Measurements from ENCODE around the gene AP1M1.
"Not testable (repeated sequence)": the region's sequence is repeated elsewhere in the genome, so short reads cannot be mapped to it uniquely, and the experiment has no call there.

Gene AP1M1

DNA sequence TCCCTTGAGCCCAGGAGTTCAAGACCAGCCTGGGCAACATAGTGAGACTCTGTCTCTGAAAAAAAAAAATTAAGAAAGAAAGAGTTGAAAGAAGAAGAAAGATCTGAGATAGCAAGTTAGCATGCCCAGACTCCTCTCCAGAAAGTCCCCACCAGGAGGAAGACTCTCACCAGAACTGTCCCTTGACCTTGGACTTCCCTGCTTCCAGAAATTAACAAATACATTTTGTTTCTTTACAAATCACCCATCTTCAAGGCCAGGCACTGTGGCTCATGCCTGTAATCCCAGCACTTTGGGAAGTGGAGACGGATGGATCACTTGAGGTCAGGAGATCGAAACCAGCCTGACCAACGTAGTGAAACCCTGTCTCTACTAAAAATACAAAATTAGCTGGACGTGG lies 82.6 kb downstream of the AP1M1 start:
- DNase-seq (no peak), ATAC-seq (no peak)
- peaks cover 17% of the 10 kb centered on the region for H3K27me3 Mint-ChIP-seq
- peaks cover 36% of the 10 kb centered on the region for H3K4me1 Mint-ChIP-seq
- H3K4me3 Mint-ChIP-seq: no peak overlapping the region
- H3K27ac Mint-ChIP-seq: no peak overlapping the region
- no peaks in the 10 kb centered on the region for H3K9me3 Mint-ChIP-seq

GRCh38 chr19:16281743-16282142 lies 84.0 kb downstream of the AP1M1 start:
- Mint-ChIP-seq H3K27me3 (peaks cover 20% of the 10 kb centered on the region), H3K9me3 (no peaks in the 10 kb centered on the region), H3K4me3 (no peak overlapping the region), H3K4me1 (peaks cover 47% of the 10 kb centered on the region), H3K27ac (no peak overlapping the region)
- DNase-seq (no peak), ATAC-seq (no peak)

DNA sequence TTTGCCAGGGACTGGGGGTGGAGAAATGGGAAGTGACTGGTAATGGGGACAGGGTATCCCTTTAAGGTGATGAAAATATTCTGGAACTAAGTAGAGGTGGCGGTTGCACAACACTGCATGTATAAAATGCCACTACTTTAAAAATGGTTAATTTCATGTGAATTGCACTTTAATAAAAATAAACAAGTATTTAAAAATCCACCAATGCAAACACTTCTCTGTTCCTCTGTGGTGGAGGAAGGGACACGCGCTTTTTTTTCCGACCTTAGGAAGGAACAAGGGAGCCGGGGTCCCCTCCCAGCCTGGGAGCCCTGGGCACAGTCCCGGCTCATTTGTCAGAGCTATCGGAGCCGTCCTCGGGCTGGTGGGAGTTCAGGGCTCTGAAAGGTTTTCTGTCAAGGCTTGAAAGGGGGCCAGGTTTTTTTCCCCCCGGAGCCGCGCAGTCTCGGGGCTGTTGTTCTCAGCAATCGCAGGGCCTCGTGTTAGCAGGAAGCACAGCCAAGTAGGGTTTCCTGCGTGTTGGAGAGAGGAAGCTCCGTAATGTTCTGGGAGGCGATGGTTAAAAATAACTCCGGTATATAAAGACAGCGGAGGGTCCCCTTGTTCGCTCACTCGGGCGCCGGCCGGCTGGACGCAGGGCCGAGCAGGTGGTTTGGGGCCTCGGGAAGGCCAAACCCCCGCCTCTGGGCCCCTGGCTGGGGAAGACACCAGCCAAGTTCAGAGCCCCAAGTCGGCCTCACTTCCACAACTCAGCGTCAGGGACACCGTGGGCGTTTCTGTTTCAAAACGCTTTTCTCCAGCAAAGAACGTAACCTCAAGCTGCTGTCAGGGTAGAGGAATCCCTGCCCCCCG lies 85.7 kb downstream of the AP1M1 start:
- peaks cover 28% of the 10 kb centered on the region for H3K27me3 Mint-ChIP-seq
- peaks cover 53% of the 10 kb centered on the region for H3K4me1 Mint-ChIP-seq
- ATAC-seq (peak; percentile 92), DNase-seq (peak; percentile 61 to 66)
- peak overlapping the region; percentile 63 to 76 for H3K4me3 Mint-ChIP-seq
- no peaks in the 10 kb centered on the region for H3K9me3 Mint-ChIP-seq
- H3K27ac Mint-ChIP-seq: peak overlapping the region; percentile 66 to 69

DNA sequence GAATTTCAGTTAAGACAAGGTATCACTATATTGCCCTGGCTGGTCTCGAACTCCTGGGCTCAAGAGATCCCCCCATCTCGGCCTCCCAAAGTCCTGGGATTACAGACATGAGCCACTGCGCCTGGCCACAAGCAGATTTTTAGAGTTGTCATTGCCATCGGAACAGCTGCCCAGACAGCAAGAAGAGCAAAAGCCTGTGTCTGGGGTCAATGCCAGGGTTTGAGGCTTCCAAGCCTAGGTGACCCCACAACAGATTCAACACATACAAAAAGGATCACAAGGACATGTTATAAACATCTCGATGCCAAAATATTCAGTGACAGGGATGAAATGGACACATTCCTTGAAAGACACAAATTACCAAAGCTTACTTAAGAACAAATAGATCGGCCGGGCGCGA lies 86.8 kb downstream of the AP1M1 start:
- no peak for DNase-seq
- Mint-ChIP-seq H3K27me3 (peaks cover 28% of the 10 kb centered on the region), H3K9me3 (no peaks in the 10 kb centered on the region), H3K4me3 (peak overlapping the region; percentile 25 to 76), H3K4me1 (peaks cover 55% of the 10 kb centered on the region), H3K27ac (no peak overlapping the region)
- ATAC-seq: no peak

DNA sequence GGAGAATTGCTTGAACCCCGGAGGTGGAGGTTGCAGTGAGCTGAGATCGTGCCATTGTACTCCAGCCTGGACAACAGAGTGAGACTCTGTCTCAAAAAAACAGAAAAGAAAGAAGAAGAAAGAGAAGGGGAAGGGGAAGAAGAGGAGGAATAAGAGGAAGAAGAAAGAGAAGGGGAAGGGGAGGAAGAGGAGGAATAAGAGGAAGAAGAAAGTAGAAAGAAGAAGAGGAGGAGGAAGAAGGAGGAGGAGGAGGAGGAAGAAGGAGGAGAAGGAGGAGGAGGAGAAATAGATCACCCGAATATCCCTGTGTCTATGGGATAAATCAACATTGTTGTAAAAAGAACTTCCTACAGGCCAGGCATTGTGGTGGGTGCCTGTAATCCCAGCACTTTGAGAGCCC lies 87.4 kb downstream of the AP1M1 start:
- peaks cover 56% of the 10 kb centered on the region for H3K4me1 Mint-ChIP-seq

GRCh38 chr19:16285769-16286498 lies 88.2 kb downstream of the AP1M1 start:
- Mint-ChIP-seq H3K4me1 (peaks cover 53% of the 10 kb centered on the region), H3K9me3 (no peaks in the 10 kb centered on the region), H3K4me3 (peak overlapping the region in 1 of 2 donors; percentile 42), H3K27ac (no peak overlapping the region), H3K27me3 (peaks cover 28% of the 10 kb centered on the region)
- DNase-seq: no peak
- no peak for ATAC-seq

More for the DNA sequence above, 87.4 kb downstream of the AP1M1 start:
- H3K9me3 Mint-ChIP-seq, ATAC-seq, H3K27ac Mint-ChIP-seq, H3K4me3 Mint-ChIP-seq, DNase-seq: not testable (repeated sequence)
- peaks cover 28% of the 10 kb centered on the region for H3K27me3 Mint-ChIP-seq

DNA sequence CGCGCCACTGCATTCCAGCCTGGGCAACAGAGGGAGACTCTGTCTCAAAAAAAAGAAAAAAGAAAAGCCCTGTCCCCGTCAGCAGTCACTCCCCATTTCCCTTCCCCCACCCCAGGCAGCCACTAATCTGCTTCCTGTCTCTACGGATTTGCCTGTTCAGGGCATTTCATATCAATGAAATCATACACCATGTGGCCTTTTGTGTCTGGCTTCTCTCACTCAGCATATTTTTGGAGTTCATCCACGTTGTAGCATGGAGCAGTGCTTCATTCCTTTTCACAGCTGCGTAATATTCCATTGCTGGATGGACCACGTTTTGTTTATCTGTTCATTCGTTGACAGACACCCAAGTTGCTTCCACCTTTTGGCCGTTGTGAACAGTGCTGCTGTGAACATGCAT lies 90.8 kb downstream of the AP1M1 start:
- H3K9me3 Mint-ChIP-seq: no peaks in the 10 kb centered on the region
- DNase-seq (no peak), ATAC-seq (no peak)
- H3K4me3 Mint-ChIP-seq: no peak overlapping the region
- no peak overlapping the region for H3K27ac Mint-ChIP-seq
- H3K27me3 Mint-ChIP-seq: peaks cover 28% of the 10 kb centered on the region
- peaks cover 40% of the 10 kb centered on the region for H3K4me1 Mint-ChIP-seq

DNA sequence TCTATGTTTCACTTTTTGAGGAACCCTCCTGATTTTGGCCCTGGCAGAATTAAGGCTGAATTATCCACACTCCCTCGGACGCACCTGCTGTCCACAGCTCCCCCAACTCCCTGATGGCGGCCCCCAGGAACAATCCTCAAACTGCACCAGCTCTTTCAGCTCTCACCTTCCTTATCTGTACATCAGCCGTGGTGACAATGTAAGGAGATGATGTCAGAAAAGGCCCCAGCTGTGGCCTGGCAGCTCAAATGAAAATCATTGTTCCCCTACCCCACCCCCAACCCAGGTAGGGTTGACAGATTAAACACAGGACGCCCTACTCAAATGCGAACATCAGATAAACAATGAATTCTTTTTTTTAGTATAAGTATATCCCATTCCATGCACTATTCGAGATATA lies 91.9 kb downstream of the AP1M1 start:
- H3K27ac Mint-ChIP-seq: no peak overlapping the region
- no peak for DNase-seq
- H3K27me3 Mint-ChIP-seq: peaks cover 26% of the 10 kb centered on the region
- no peak overlapping the region for H3K4me3 Mint-ChIP-seq
- no peaks in the 10 kb centered on the region for H3K9me3 Mint-ChIP-seq
- peaks cover 29% of the 10 kb centered on the region for H3K4me1 Mint-ChIP-seq
- no peak for ATAC-seq

- no peak overlapping the region for H3K4me3 Mint-ChIP-seq
- H3K27ac Mint-ChIP-seq: no peak overlapping the region
- peaks cover 17% of the 10 kb centered on the region for H3K27me3 Mint-ChIP-seq
- no peak for DNase-seq
- ATAC-seq: no peak
- peaks cover 22% of the 10 kb centered on the region for H3K4me1 Mint-ChIP-seq
- H3K9me3 Mint-ChIP-seq: no peaks in the 10 kb centered on the region
These were observed 93.0 kb downstream of the AP1M1 start for GRCh38 chr19:16290692-16291091.

GRCh38 chr19:16293118-16294091 lies 95.7 kb downstream of the AP1M1 start:
- no peak for ATAC-seq
- Mint-ChIP-seq H3K9me3 (no peaks in the 10 kb centered on the region), H3K27ac (no peak overlapping the region), H3K27me3 (no peaks in the 10 kb centered on the region), H3K4me3 (no peak overlapping the region), H3K4me1 (peaks cover 6% of the 10 kb centered on the region)
- DNase-seq: no peak

DNA sequence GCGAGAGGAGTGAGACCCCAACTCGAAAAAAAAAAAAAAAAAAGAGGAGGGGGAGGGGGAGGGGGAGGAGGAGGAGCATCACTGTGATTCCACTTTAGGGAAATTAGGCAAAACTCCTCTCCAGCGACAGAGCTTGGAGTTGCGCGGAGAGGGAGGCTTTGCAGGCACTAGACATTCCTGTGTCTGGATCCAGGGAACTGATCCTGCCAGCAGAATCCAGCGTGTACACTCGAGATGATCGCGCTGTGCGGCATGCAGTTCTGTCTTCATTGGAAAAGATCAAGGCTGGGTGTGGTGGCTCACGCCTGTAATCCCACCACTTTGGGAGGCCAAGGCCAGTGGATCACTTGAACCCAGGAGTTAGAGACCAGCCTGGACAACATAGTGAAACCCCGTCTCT lies 97.3 kb downstream of the AP1M1 start:
- H3K27me3 Mint-ChIP-seq: no peaks in the 10 kb centered on the region
- H3K27ac Mint-ChIP-seq: no peak overlapping the region
- H3K9me3 Mint-ChIP-seq: no peaks in the 10 kb centered on the region
- DNase-seq (no peak), ATAC-seq (no peak)
- no peak overlapping the region for H3K4me3 Mint-ChIP-seq
- no peaks in the 10 kb centered on the region for H3K4me1 Mint-ChIP-seq
